Erythroblast (primary cell): ENCODE results near the gene KRT10.
"Not testable (repeated sequence)": the region's sequence is repeated elsewhere in the genome, so short reads cannot be mapped to it uniquely, and the experiment has no call there.

Experiments
- GATA1 ChIP-seq: IDR thresholded peaks from 2 replicates; pipeline ENCODE4 v1.6.1; 2011; ENCODE audit warnings: low read depth, mild to moderate bottlenecking, control low read depth, low read length, moderate library complexity
- POLR2A ChIP-seq: IDR thresholded peaks from 2 replicates; pipeline ENCODE4 v1.6.1; 2011; ENCODE audit warnings: mild to moderate bottlenecking, low read length

- TF ChIP-seq POLR2A, GATA1: not testable (repeated sequence)
These were observed 36.3 kb upstream of the KRT10 start for GRCh38 chr17:40858667-40859066.
